ENCODE measurements around the gene SRRM2. TPM values are rescaled to one million over a fixed set of nuclear protein-coding genes. Genes with fewer than 3 reads are reported as not detected.
A peak's percentile ranks its signal among the peaks of the same experiment; 100 is the strongest.

SRRM2 gene
- total RNA-seq, 2 experiments from 2014 or later, result 501 to 511 TPM

GRCh38 chr16:2784358-2785100 is 32.1 kb downstream of the SRRM2 start:
- ChIA-PET CTCF (interaction anchor here (1.3 kb wide), 3 partner anchors 18 to 142 kb away, joined by 3 to 4 read pairs (median 3); no protein-coding TSS in a partner anchor), POLR2A (interaction anchor here (0.9 to 1.0 kb wide), 2 partner anchors 31 to 84 kb away, joined by 4 to 5 read pairs; no protein-coding TSS in a partner anchor)
- Mint-ChIP-seq H3K27ac (peak overlapping the region; percentile 72), H3K9me3 (ENCODE audit: insufficient read depth) (no peaks in the 10 kb centered on the region), H3K4me1 (ENCODE audit: low read depth) (peaks cover 22% of the 10 kb centered on the region), H3K27me3 (ENCODE audit: low read depth) (peaks cover 7% of the 10 kb centered on the region), H3K36me3 (ENCODE audit: low read depth) (no peaks in the 10 kb centered on the region), H3K4me3 (peak overlapping the region; percentile 69)
- ATAC-seq (peak; percentile 40), DNase-seq (no peak)

DNA sequence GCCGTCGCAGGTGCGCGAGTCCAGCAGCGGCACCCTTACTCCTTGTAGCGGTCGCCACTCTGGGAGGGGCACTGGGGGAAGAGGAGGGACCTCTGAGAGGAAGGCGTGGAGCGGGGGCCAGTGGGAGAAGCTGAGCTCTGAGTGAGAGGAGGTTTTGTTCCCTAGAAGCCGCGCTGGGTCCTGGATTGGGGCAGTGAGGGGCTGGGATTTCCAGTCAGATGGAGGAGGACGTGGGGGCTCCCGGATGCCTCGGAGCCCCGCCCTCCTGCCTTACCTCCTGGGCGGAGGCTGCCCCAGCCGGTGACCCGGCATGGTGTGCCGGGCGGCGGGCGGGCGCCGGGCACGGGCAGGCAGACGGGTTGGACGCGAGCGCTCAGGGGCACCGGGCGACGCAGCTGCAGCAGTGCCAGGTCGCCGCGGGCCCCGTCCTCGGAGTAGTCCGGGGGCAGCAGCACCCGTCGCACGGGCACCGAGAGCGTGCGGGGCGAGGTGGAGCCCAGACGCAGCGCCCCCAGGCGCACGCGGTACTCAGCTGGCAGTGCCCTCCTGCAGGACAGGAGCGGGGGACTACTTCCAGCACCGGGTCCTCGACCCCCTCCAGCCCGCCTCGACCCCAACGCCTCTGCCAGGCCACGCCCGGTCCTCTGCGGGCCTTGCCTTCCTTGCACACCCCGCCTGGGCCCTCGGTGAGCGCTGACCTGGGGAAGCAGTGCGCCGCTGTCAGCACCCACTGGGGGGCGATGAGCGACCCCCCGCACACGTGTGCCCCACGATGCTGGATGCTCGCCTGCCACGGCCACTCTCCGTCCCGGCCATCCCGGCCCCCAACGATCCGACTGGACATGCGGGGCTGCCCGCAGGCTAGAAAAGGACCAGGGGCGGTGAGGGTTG is 32.9 kb downstream of the SRRM2 start:
- H3K9me3 Mint-ChIP-seq (ENCODE audit: insufficient read depth), result no peaks in the 10 kb centered on the region
- peaks cover 8% of the 10 kb centered on the region for H3K27me3 Mint-ChIP-seq (ENCODE audit: low read depth)
- DNase-seq (no peak), ATAC-seq (peak; percentile 69)
- H3K4me3 Mint-ChIP-seq, result peak overlapping the region; percentile 69
- CTCF ChIA-PET, result interaction anchor here (1.3 kb wide), 1 partner anchor 54 kb away, joined by 3 read pairs; no protein-coding TSS in a partner anchor
- peaks cover 20% of the 10 kb centered on the region for H3K4me1 Mint-ChIP-seq (ENCODE audit: low read depth)
- H3K27ac Mint-ChIP-seq, result peak overlapping the region; percentile 72
- POLR2A ChIA-PET, result interaction anchor here (0.9 kb wide), 1 partner anchor 32 kb away, joined by 5 read pairs; no protein-coding TSS in a partner anchor
- no peaks in the 10 kb centered on the region for H3K36me3 Mint-ChIP-seq (ENCODE audit: low read depth)

DNA sequence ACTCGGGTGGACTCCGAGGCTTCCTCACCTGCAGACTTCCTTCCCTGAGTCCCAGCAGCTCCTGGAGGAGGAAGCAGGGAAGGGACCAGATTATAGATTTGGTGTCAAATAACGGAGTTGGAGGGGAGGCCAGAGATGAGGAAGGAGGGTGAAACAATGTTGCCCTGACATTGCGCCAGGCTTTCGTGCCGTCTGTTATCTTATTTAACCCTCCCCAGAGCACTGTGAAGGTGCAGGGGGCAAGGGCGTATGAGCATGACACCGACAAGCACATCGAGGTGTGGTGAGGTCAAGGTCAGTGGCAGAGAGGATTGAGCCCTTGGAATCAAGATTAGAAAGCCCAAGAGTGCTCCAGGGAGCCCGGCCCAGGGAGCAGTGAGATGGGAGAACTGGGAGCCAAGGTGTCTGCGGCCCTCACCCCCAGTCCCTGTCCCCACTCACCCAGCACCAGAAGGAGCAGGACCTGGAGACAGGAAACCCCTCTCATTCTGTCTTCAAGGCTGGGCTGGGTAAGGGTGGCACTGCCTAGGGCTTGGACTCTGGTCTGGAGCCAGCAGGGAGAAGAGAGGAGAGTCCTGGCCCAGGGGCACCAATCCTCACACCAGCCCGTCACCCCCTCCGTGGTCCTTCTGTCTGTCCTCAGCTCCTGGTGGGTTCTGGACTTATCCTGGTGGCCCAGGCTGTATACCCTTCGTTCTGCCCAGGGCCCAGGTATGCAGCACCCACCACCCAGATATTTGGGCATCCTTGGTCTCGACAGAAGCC is 33.8 kb downstream of the SRRM2 start:
- Mint-ChIP-seq H3K9me3 (ENCODE audit: insufficient read depth) (no peaks in the 10 kb centered on the region), H3K4me3 (peak overlapping the region; percentile 25), H3K4me1 (ENCODE audit: low read depth) (peaks cover 17% of the 10 kb centered on the region), H3K27me3 (ENCODE audit: low read depth) (peaks cover 10% of the 10 kb centered on the region), H3K36me3 (ENCODE audit: low read depth) (no peaks in the 10 kb centered on the region), H3K27ac (no peak overlapping the region)
- ATAC-seq (no peak), DNase-seq (no peak)
- ChIA-PET CTCF (interaction anchor here (1.5 kb wide), 1 partner anchor 82 kb away, joined by 3 read pairs; no protein-coding TSS in a partner anchor), POLR2A (no interaction called here)

DNA sequence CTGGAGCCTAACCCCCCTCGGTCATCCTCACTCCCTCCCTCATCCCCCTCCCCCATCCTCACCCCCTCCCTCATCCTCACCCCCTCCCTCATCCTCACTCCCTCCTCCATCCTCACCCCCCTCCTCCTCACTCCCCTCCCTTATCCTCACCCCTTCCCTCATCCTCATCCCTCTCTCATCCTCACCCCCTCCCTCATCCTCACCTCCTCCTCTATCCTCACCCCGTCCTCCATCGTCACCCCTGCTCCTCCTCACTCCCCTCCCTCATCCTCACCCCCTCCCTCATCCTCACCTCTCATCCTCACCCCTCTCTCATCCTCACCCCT is 34.4 kb downstream of the SRRM2 start:
- ChIA-PET CTCF (interaction anchor here (1.5 kb wide), 1 partner anchor 82 kb away, joined by 3 read pairs; no protein-coding TSS in a partner anchor), POLR2A (no interaction called here)
- no peak overlapping the region for H3K4me3 Mint-ChIP-seq
- peaks cover 17% of the 10 kb centered on the region for H3K4me1 Mint-ChIP-seq (ENCODE audit: low read depth)
- no peaks in the 10 kb centered on the region for H3K9me3 Mint-ChIP-seq (ENCODE audit: insufficient read depth)
- H3K36me3 Mint-ChIP-seq (ENCODE audit: low read depth), result no peaks in the 10 kb centered on the region
- no peak overlapping the region for H3K27ac Mint-ChIP-seq
- DNase-seq (no peak), ATAC-seq (no peak)
- peaks cover 12% of the 10 kb centered on the region for H3K27me3 Mint-ChIP-seq (ENCODE audit: low read depth)

DNA sequence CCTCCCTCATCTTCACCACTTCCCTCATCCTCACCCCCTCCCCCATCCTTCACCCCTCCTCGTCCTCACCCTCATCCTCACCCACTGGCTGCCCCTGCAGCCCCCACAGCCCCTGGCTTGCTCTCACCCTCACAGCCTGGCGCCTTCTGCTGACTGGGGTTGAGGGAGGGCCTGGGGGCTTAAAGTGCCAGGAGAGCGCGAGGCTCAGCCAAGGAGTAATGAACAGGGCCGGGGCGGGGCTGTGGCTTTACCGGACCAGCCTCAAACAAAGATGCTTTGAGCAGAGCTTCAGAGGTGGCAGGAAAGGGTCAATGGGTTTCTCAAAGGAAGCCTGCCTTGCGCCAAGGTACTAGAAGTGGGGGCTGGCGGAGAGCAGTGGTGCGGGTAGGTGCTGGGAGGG is 35.0 kb downstream of the SRRM2 start, which contains the start of gene PRSS33:
TSS of gene PRSS33 (minus strand) at position 155 of the 400 bp plus-strand sequence. CDS start 1,013 bp downstream, outside the sequence.
- no peaks in the 10 kb centered on the region for H3K9me3 Mint-ChIP-seq (ENCODE audit: insufficient read depth)
- H3K27ac Mint-ChIP-seq, result peak within 1 kb of the TSS; percentile 30
- CTCF ChIA-PET, result interaction anchor here (1.5 kb wide), 1 partner anchor 81 kb away, joined by 3 read pairs; no protein-coding TSS in a partner anchor
- no peaks in the 10 kb centered on the region for H3K36me3 Mint-ChIP-seq (ENCODE audit: low read depth)
- POLR2A ChIA-PET, result no interaction called here
- DNase-seq (no peak), ATAC-seq (no peak)
- no peak within 1 kb of the TSS for H3K4me3 Mint-ChIP-seq
- H3K27me3 Mint-ChIP-seq (ENCODE audit: low read depth), result peaks cover 12% of the 10 kb centered on the region
- peaks cover 17% of the 10 kb centered on the region for H3K4me1 Mint-ChIP-seq (ENCODE audit: low read depth)

DNA sequence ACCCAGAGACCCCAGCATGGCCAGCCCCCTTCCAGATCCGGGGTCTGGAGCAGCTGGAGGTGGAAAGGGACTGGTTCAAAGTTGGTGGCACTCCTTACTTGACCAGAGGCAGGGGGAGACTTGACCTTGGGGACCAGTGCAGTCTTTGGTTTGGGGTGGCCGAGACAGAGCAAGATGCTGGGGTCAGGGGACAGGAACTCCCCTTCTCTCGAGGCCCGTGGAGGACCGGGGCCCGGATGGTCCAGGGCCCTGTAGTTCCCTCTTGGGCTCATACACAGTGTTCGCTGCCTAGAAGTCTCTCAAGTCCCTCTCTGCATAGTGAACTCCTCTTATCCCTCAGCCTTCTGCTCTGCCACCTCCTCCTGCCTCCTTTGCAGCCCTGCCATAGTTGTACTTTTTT is 35.5 kb downstream of the SRRM2 start:
- no peak overlapping the region for H3K27ac Mint-ChIP-seq
- H3K27me3 Mint-ChIP-seq (ENCODE audit: low read depth), result peaks cover 12% of the 10 kb centered on the region
- no peak overlapping the region for H3K4me3 Mint-ChIP-seq
- H3K4me1 Mint-ChIP-seq (ENCODE audit: low read depth), result peaks cover 17% of the 10 kb centered on the region
- DNase-seq (no peak), ATAC-seq (no peak)
- no peaks in the 10 kb centered on the region for H3K9me3 Mint-ChIP-seq (ENCODE audit: insufficient read depth)
- ChIA-PET CTCF (interaction anchor here (1.5 kb wide), 1 partner anchor 81 kb away, joined by 3 read pairs; no protein-coding TSS in a partner anchor), POLR2A (interaction anchor here (0.7 kb wide), 1 partner anchor 10 kb away, joined by 3 read pairs; no protein-coding TSS in a partner anchor)
- H3K36me3 Mint-ChIP-seq (ENCODE audit: low read depth), result no peaks in the 10 kb centered on the region

GRCh38 chr16:2790631-2791030 is 38.2 kb downstream of the SRRM2 start:
- Mint-ChIP-seq H3K27ac (no peak overlapping the region), H3K4me1 (ENCODE audit: low read depth) (peaks cover 13% of the 10 kb centered on the region), H3K36me3 (ENCODE audit: low read depth) (no peaks in the 10 kb centered on the region), H3K9me3 (ENCODE audit: insufficient read depth) (no peaks in the 10 kb centered on the region), H3K4me3 (no peak overlapping the region), H3K27me3 (ENCODE audit: low read depth) (peaks cover 14% of the 10 kb centered on the region)
- ChIA-PET POLR2A (no interaction called here), CTCF (interaction anchor here (1.5 kb wide), 1 partner anchor 10 kb away, joined by 6 read pairs; no protein-coding TSS in a partner anchor)
- ATAC-seq (no peak), DNase-seq (no peak)

- peaks cover 18% of the 10 kb centered on the region for H3K27me3 Mint-ChIP-seq (ENCODE audit: low read depth)
- ATAC-seq, result no peak
- H3K36me3 Mint-ChIP-seq (ENCODE audit: low read depth), result no peaks in the 10 kb centered on the region
- H3K9me3 Mint-ChIP-seq (ENCODE audit: insufficient read depth), result no peaks in the 10 kb centered on the region
- no peak overlapping the region for H3K4me3 Mint-ChIP-seq
- H3K4me1 Mint-ChIP-seq (ENCODE audit: low read depth), result peaks cover 10% of the 10 kb centered on the region
- POLR2A ChIA-PET, result no interaction called here
- CTCF ChIA-PET, result no interaction called here
- H3K27ac Mint-ChIP-seq, result no peak overlapping the region
- no peak for DNase-seq
Observed at GRCh38 chr16:2791174-2791573, 38.7 kb downstream of the SRRM2 start.

DNA sequence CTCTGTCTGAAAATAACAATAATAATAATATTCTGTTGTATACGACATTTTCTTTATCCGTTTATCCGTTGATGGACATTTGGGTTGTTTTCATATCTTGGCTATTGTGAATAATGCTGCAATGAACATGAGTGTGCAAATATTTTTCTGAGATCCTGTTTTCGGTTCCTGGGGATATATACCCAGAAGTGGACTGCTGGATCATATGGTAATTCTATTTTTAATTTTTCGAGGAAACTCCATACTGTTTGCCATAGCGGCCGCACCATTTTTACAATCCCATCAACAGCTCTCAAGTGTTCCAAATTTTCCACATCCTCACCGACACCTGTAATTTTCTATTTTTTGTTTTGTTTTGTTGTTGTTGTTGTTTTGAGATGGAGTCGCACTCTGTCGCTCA is 40.5 kb downstream of the SRRM2 start:
- Mint-ChIP-seq H3K9me3 (ENCODE audit: insufficient read depth) (no peaks in the 10 kb centered on the region), H3K36me3 (ENCODE audit: low read depth) (no peaks in the 10 kb centered on the region), H3K27ac (no peak overlapping the region), H3K4me1 (ENCODE audit: low read depth) (peaks cover 2% of the 10 kb centered on the region), H3K4me3 (no peak overlapping the region), H3K27me3 (ENCODE audit: low read depth) (peaks cover 12% of the 10 kb centered on the region)
- ChIA-PET CTCF (no interaction called here), POLR2A (no interaction called here)
- DNase-seq (no peak), ATAC-seq (no peak)

- ATAC-seq (no peak), DNase-seq (no peak)
- no peaks in the 10 kb centered on the region for H3K36me3 Mint-ChIP-seq (ENCODE audit: low read depth)
- no peaks in the 10 kb centered on the region for H3K9me3 Mint-ChIP-seq (ENCODE audit: insufficient read depth)
- peaks cover 10% of the 10 kb centered on the region for H3K27me3 Mint-ChIP-seq (ENCODE audit: low read depth)
- POLR2A ChIA-PET, result no interaction called here
- no peak overlapping the region for H3K4me3 Mint-ChIP-seq
- CTCF ChIA-PET, result no interaction called here
- H3K4me1 Mint-ChIP-seq (ENCODE audit: low read depth), result no peaks in the 10 kb centered on the region
- H3K27ac Mint-ChIP-seq, result no peak overlapping the region
Observed at GRCh38 chr16:2795395-2796143, 43.1 kb downstream of the SRRM2 start.

- no peak for ATAC-seq
- Mint-ChIP-seq H3K4me3 (no peak overlapping the region), H3K27ac (no peak overlapping the region), H3K27me3 (ENCODE audit: low read depth) (peaks cover 7% of the 10 kb centered on the region), H3K4me1 (ENCODE audit: low read depth) (no peaks in the 10 kb centered on the region), H3K9me3 (ENCODE audit: insufficient read depth) (no peaks in the 10 kb centered on the region), H3K36me3 (ENCODE audit: low read depth) (no peaks in the 10 kb centered on the region)
- no peak for DNase-seq
- POLR2A ChIA-PET, result no interaction called here
- CTCF ChIA-PET, result interaction anchor here (1.0 to 1.2 kb wide), 2 partner anchors 69 to 128 kb away, joined by 3 to 4 read pairs; no protein-coding TSS in a partner anchor
Observed at GRCh38 chr16:2798723-2799204, 46.3 kb downstream of the SRRM2 start.
